SK-N-MC (cell line): Measurements from ENCODE around the gene C1orf174.
"Not testable (repeated sequence)": the region's sequence is repeated elsewhere in the genome, so short reads cannot be mapped to it uniquely, and the experiment has no call there.

Experiments
- DNase-seq: peaks from one replicate; pipeline ENCODE4 v3.0.0-alpha.2; 2011; ENCODE audit warnings: low read depth, low spot score
- H3K27ac ChIP-seq: fragments of 200-600 bp; sonication (generic); 2 replicates; pipeline ENCODE4 v1.5.1; 2016; ENCODE audit warnings: mixed run types
- H3K36me3 ChIP-seq: fragments of 200-600 bp; sonication (generic); 2 replicates; pipeline ENCODE4 v1.6.1; 2017; ENCODE audit warnings: antibody characterized with exemption, low read length, mixed read lengths; ENCODE audit not compliant: insufficient read depth
- H3K4me3 ChIP-seq: fragments of 200-600 bp; sonication (generic); 2 replicates; pipeline ENCODE4 v1.5.1; 2016
- H3K9ac ChIP-seq: fragments of 200-600 bp; sonication (generic); 2 replicates; pipeline ENCODE4 v1.8.0; 2017; ENCODE audit warnings: mixed run types, mixed read lengths; ENCODE audit not compliant: insufficient read length
- H3K9me3 ChIP-seq: fragments of 200-600 bp; sonication (generic); 2 replicates; pipeline ENCODE4 v1.6.1; 2017; ENCODE audit warnings: low read depth, mild to moderate bottlenecking, antibody characterized with exemption, low read length, moderate library complexity, mixed read lengths
- EZH2 ChIP-seq: fragments of 200-600 bp; sonication (generic); IDR thresholded peaks from one replicate; pipeline ENCODE4 v1.6.1; 2017; ENCODE audit warnings: antibody characterized with exemption
- FOXP2 ChIP-seq: optimal IDR thresholded peaks from 2 replicates; pipeline ENCODE3; 2011; ENCODE audit warnings: mild to moderate bottlenecking, moderate library complexity; ENCODE audit not compliant: insufficient read depth; ENCODE audit errors: extremely low read length, control extremely low read depth
- POLR2AphosphoS5 ChIP-seq: IDR thresholded peaks from 2 replicates; pipeline ENCODE4 v1.6.1; 2012; ENCODE audit warnings: mild to moderate bottlenecking, low read depth, low read length, borderline replicate concordance

C1orf174 gene

GRCh38 chr1:3922851-3923250, 22.8 kb upstream of the C1orf174 start:
- no peaks in the 10 kb centered on the region for H3K9me3 ChIP-seq
- no peak overlapping the region for H3K27ac ChIP-seq
- no peak overlapping the region for H3K9ac ChIP-seq
- TF ChIP-seq EZH2 (no peak), POLR2AphosphoS5 (no peak), FOXP2 (no peak)
- no peaks in the 10 kb centered on the region for H3K36me3 ChIP-seq
- no peak for DNase-seq
- H3K4me3 ChIP-seq: no peak overlapping the region

- no peaks in the 10 kb centered on the region for H3K36me3 ChIP-seq
- no peak overlapping the region for H3K4me3 ChIP-seq
- H3K9ac ChIP-seq: no peak overlapping the region
- DNase-seq: no peak
- no peak for TF ChIP-seq FOXP2
- no peak for TF ChIP-seq POLR2AphosphoS5
- TF ChIP-seq EZH2: no peak
- H3K9me3 ChIP-seq: no peaks in the 10 kb centered on the region
- H3K27ac ChIP-seq: no peak overlapping the region
These were observed 22.2 kb upstream of the C1orf174 start for GRCh38 chr1:3922201-3922725.

- no peak overlapping the region for H3K27ac ChIP-seq
- TF ChIP-seq FOXP2 (no peak), POLR2AphosphoS5 (no peak), EZH2 (no peak)
- H3K9ac ChIP-seq: no peak overlapping the region
- H3K4me3 ChIP-seq: no peak overlapping the region
- H3K9me3 ChIP-seq: no peaks in the 10 kb centered on the region
- no peaks in the 10 kb centered on the region for H3K36me3 ChIP-seq
- DNase-seq: no peak
These were observed 21.7 kb upstream of the C1orf174 start for GRCh38 chr1:3921765-3922164.

- H3K9ac ChIP-seq: no peak overlapping the region
- no peak for DNase-seq
- no peaks in the 10 kb centered on the region for H3K36me3 ChIP-seq
- no peaks in the 10 kb centered on the region for H3K9me3 ChIP-seq
- no peak for TF ChIP-seq POLR2AphosphoS5
- no peak for TF ChIP-seq EZH2
- no peak for TF ChIP-seq FOXP2
- no peak overlapping the region for H3K4me3 ChIP-seq
- no peak overlapping the region for H3K27ac ChIP-seq
These were observed 19.6 kb upstream of the C1orf174 start for GRCh38 chr1:3919706-3920105.

- no peak for DNase-seq
- Histone ChIP-seq H3K9ac (no peak overlapping the region), H3K36me3 (no peaks in the 10 kb centered on the region), H3K9me3 (no peaks in the 10 kb centered on the region), H3K4me3 (no peak overlapping the region), H3K27ac (no peak overlapping the region)
- no peak for TF ChIP-seq FOXP2
- no peak for TF ChIP-seq EZH2
- TF ChIP-seq POLR2AphosphoS5: no peak
These were observed 19.0 kb upstream of the C1orf174 start for GRCh38 chr1:3918966-3919611.

- not testable (repeated sequence) for DNase-seq, H3K9me3 ChIP-seq, H3K4me3 ChIP-seq, H3K36me3 ChIP-seq, H3K9ac ChIP-seq, H3K27ac ChIP-seq
These were observed 18.3 kb upstream of the C1orf174 start for GRCh38 chr1:3918359-3918758.

- Histone ChIP-seq H3K9ac (no peak overlapping the region), H3K9me3 (no peaks in the 10 kb centered on the region), H3K36me3 (no peaks in the 10 kb centered on the region), H3K27ac (no peak overlapping the region), H3K4me3 (no peak overlapping the region)
- TF ChIP-seq EZH2 (no peak), FOXP2 (no peak), POLR2AphosphoS5 (no peak)
- DNase-seq: no peak
These were observed 17.7 kb upstream of the C1orf174 start for GRCh38 chr1:3917761-3918160.

GRCh38 chr1:3915551-3916121, 15.6 kb upstream of the C1orf174 start:
- Histone ChIP-seq H3K9me3 (no peaks in the 10 kb centered on the region), H3K4me3 (no peak overlapping the region), H3K27ac (no peak overlapping the region), H3K9ac (no peak overlapping the region), H3K36me3 (no peaks in the 10 kb centered on the region)
- TF ChIP-seq POLR2AphosphoS5: no peak
- TF ChIP-seq FOXP2: no peak
- no peak for TF ChIP-seq EZH2
- DNase-seq: no peak

- no peak for DNase-seq
- H3K9me3 ChIP-seq: no peaks in the 10 kb centered on the region
- TF ChIP-seq EZH2 (no peak), POLR2AphosphoS5 (no peak), FOXP2 (no peak)
- no peak overlapping the region for H3K27ac ChIP-seq
- H3K4me3 ChIP-seq: no peak overlapping the region
- H3K36me3 ChIP-seq: no peaks in the 10 kb centered on the region
- no peak overlapping the region for H3K9ac ChIP-seq
These were observed 14.8 kb upstream of the C1orf174 start for GRCh38 chr1:3914911-3915310.
